AG04449 (cell line): ENCODE measurements around the gene TRIOBP.
"Not testable (repeated sequence)": the region's sequence is repeated elsewhere in the genome, so short reads cannot be mapped to it uniquely, and the experiment has no call there.

Experiments used
- CTCF ChIA-PET: fragments of 350-600 bp; formaldehyde crosslinking; extraction: SDS; loops from one replicate; lab custom pipeline; 2021; ENCODE audit warnings: antibody characterized with exemption; lab: Yijun Ruan, JAX
- POLR2A ChIA-PET: fragments of 400-600, 350-600 bp; formaldehyde crosslinking; extraction: SDS; loops from one replicate; lab custom pipeline; 2020; ENCODE audit warnings: antibody characterized with exemption, inconsistent platforms; lab: Yijun Ruan, JAX
- DNase-seq: peaks from one replicate; pipeline ENCODE4 v3.0.0-alpha.2; 2010; ENCODE audit warnings: low read depth, low spot score
- H3K4me3 ChIP-seq: 2 replicates; pipeline ENCODE4 v1.5.1; 2011; ENCODE audit warnings: low read depth, mild to moderate bottlenecking, control low read depth, low read length
- TF ChIP-seq, protein P1 (sequence below): IDR thresholded peaks from one replicate; pipeline ENCODE4 v1.5.1; 2011; ENCODE audit warnings: mild to moderate bottlenecking, moderate library complexity, low read length, control low read depth, inconsistent platforms; ENCODE audit not compliant: insufficient read depth; ENCODE audit errors: missing control alignments

Gene TRIOBP

DNA sequence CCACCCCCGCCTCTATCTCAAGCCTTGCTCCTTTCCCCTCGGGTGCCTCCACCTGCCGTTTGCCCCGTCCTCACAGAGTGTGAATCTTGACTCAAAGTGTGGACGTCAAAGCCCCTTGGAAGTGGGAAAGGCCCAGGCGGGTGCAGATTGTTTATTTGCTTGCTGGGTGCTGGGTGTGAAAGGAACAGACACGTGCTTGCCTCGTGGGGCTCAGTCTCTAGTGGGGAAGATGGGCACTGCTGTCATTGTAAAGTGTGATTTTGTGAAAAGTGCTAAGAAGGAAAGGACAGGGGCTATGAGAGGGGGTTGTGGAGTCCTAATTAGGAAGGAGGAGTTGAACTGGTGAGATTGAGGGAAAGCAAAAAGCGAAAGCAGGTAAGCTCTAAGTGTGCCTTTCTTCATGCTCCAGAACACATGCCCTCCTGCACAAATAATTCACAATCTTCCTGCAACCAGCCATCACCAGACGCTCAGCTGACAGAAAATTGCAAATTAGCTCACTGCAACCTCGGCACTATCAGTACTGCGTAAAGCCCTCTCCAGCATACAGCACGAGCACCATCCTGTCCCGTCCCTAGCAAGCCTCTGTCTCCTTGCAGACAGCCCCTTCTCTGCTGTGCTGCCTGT, 101.1 kb downstream of the TRIOBP start:
- no peak overlapping the region for H3K4me3 ChIP-seq
- POLR2A ChIA-PET, result no interaction called here
- CTCF ChIA-PET, result interaction anchor here (1.0 kb wide), 1 partner anchor 155 kb away, joined by 4 read pairs; no protein-coding TSS in a partner anchor
- TF ChIP-seq, protein P1, sequence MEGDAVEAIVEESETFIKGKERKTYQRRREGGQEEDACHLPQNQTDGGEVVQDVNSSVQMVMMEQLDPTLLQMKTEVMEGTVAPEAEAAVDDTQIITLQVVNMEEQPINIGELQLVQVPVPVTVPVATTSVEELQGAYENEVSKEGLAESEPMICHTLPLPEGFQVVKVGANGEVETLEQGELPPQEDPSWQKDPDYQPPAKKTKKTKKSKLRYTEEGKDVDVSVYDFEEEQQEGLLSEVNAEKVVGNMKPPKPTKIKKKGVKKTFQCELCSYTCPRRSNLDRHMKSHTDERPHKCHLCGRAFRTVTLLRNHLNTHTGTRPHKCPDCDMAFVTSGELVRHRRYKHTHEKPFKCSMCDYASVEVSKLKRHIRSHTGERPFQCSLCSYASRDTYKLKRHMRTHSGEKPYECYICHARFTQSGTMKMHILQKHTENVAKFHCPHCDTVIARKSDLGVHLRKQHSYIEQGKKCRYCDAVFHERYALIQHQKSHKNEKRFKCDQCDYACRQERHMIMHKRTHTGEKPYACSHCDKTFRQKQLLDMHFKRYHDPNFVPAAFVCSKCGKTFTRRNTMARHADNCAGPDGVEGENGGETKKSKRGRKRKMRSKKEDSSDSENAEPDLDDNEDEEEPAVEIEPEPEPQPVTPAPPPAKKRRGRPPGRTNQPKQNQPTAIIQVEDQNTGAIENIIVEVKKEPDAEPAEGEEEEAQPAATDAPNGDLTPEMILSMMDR, result no peak
- DNase-seq, result no peak

DNA sequence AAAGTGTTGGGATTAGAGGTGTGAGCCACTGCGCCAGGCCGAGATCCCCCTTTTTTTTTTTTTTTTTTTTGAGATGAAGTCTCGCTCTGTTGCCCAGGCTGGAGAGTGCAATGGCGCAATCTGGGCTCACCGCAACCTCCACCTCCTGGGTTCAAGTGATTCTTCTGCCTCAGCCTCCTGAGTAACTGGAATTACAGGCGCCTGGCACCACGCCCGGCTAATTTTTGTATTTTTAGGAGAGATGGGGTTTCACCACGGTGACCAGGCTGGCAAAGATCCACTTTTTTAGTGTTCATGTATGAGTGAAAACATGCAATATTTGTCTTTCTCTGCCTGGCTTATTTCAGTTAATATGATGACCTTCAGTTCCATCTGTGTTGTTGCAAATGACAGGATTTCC, 103.1 kb downstream of the TRIOBP start:
- DNase-seq, H3K4me3 ChIP-seq, POLR2A ChIA-PET: not testable (repeated sequence)
- CTCF ChIA-PET, result interaction anchor here (1.2 kb wide), 1 partner anchor 119 kb away, joined by 3 read pairs; no protein-coding TSS in a partner anchor

- TF ChIP-seq, protein P1, result no peak
- POLR2A ChIA-PET, result interaction anchor here (0.6 kb wide), 1 partner anchor 24 kb away, joined by 3 read pairs; no protein-coding TSS in a partner anchor
- DNase-seq, result no peak
- CTCF ChIA-PET, result interaction anchor here (1.0 to 1.5 kb wide), 3 partner anchors 10 to 164 kb away, joined by 3 to 8 read pairs (median 7); no protein-coding TSS in a partner anchor
- peak overlapping the region; percentile 61 for H3K4me3 ChIP-seq
Measured at GRCh38 chr22:37801946-37802309, 105.1 kb downstream of the TRIOBP start.

GRCh38 chr22:37802310-37803194, 105.7 kb downstream of the TRIOBP start:
- TF ChIP-seq, protein P1, result no peak
- peak overlapping the region; percentile 61 for H3K4me3 ChIP-seq
- no peak for DNase-seq
- ChIA-PET POLR2A (interaction anchor here (0.6 kb wide), 1 partner anchor 23 kb away, joined by 3 read pairs; no protein-coding TSS in a partner anchor), CTCF (interaction anchor here (0.9 to 1.5 kb wide), 4 partner anchors 11 to 258 kb away, joined by 3 to 8 read pairs (median 5); no protein-coding TSS in a partner anchor)

DNA sequence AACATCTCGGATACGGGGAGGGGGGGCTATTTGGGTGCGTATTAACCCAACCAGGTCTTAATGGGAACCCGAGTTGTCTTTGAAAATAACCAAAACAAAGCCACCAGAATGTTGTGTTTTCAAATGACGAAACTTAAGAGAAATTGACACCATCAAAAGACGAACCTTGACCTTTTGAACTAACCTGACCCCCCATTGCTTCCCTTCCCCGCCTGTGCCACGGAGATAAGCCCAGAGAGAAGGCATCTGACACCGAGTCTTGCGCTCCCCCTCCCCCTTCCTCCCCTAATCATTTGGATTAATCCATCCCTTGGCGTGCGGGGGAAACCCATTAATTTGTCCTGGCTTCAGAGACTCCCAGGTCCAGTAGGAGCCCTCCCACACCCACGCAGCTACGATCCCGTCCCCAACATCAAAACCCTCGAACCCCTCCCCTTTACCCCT, 106.4 kb downstream of the TRIOBP start:
- no peak overlapping the region for H3K4me3 ChIP-seq
- ChIA-PET POLR2A (no interaction called here), CTCF (interaction anchor here (0.8 to 1.4 kb wide), 4 partner anchors 11 to 258 kb away, joined by 3 to 8 read pairs (median 5); no protein-coding TSS in a partner anchor)
- TF ChIP-seq, protein P1, result no peak
- no peak for DNase-seq

GRCh38 chr22:37803639-37804351, 106.9 kb downstream of the TRIOBP start:
- H3K4me3 ChIP-seq, result peak overlapping the region; percentile 76
- TF ChIP-seq, protein P1, result no peak
- no peak for DNase-seq
- POLR2A ChIA-PET, result interaction anchor here (1.4 kb wide), 1 partner anchor 15 kb away, joined by 5 read pairs; no protein-coding TSS in a partner anchor
- CTCF ChIA-PET, result interaction anchor here (0.8 to 2.3 kb wide), 4 partner anchors 11 to 160 kb away, joined by 5 to 21 read pairs (median 8); no protein-coding TSS in a partner anchor
